Measurements from ENCODE around the gene CCL28. TPM values are rescaled to one million over a fixed set of nuclear protein-coding genes. Genes with fewer than 3 reads are reported as not detected.

Gene CCL28
- total RNA-seq, 2 experiments from 2014 or later = not detected

DNA sequence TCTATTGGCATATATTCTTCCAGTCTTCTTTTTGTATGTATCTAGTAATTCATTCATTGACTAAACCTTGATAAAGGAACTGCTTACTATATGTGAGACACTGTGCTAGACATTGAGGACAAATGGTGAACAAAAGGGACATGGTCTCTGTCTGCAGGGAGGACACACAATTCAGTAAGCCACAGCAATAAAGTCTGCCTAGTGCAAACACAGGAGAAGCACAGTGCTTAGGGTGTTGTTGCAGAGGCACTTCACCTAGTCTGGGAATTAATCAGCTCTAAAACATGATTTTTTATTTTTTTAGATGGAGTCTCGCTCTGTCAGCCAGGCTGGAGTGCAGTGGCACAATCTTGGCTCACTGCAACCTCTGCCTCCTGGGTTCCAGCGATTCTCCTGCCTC is 6.4 kb upstream of the CCL28 start:
- no peaks in the 10 kb centered on the region for H3K79me2 ChIP-seq (ENCODE audit: insufficient read depth, low read depth, low read length)
- H3K9me2 ChIP-seq (ENCODE audit: insufficient read depth, low read length) = no peaks in the 10 kb centered on the region
- H4K20me1 ChIP-seq (ENCODE audit: insufficient read depth, low read length) = no peaks in the 10 kb centered on the region
- no peak for TF ChIP-seq EZH2phosphoT487 (IDR thresholded peaks at IDR 0.05; ENCODE audit: borderline replicate concordance, low read depth, low read length)
- BruUV-seq (replicated peaks) = no TSS peak
- no peak overlapping the region for H3K4me2 ChIP-seq (ENCODE audit: low read length)
- CTCF ChIA-PET (ENCODE audit: unreplicated experiment) = no interaction called here
- H2AFZ ChIP-seq (ENCODE audit: low read length) = no peak overlapping the region
- POLR2A ChIA-PET = interaction anchor here (1.3 kb wide), 1 partner anchor 21 kb away, joined by 5 read pairs; no protein-coding TSS in a partner anchor
- no peak for DNase-seq (ENCODE audit: low spot score)
- no peaks in the 10 kb centered on the region for H3K4me1 ChIP-seq (ENCODE audit: insufficient read depth, low read length, poor library complexity, severe bottlenecking)
- intact Hi-C loops (cut with micrococcal nuclease; ENCODE audit: unreplicated experiment) = no loop called here
- H3K4me3 ChIP-seq (ENCODE audit: low read depth, low read length, poor library complexity, severe bottlenecking) = no peak overlapping the region
- H3K9me3 ChIP-seq (ENCODE audit: low read length) = no peaks in the 10 kb centered on the region
- no peaks in the 10 kb centered on the region for H3K36me3 ChIP-seq (ENCODE audit: insufficient read depth, low read length)
- no peak overlapping the region for H3K27ac ChIP-seq (ENCODE audit: low read depth, low read length, poor library complexity, severe bottlenecking)

DNA sequence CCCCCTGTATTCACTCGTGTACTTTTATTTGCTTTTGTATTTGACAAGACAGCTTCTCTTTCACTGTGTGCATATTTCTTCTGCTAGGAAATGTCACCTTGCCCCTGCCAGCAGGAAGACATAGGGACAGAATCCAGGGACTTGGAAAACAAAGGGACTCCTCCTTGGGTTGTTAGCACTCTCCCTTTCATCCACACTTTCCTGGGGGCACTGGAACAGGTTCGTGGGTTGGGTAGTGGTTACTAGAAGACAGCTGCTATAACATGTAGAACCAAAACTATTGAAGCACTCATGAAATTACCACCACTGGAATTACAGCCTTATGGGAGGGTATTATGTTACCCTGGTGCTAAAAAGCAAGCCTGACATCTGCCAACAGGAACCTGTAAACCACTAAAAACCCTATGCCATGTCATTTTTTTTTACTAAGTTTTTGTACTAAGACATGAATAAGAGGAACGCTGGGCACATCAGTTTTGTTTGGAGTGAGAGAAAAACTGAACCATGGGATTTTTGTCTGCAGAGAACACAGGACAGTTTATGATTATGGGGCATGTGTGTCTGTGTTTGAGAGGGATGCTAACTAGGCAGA is 4.7 kb upstream of the CCL28 start:
- Histone ChIP-seq H3K4me1 (ENCODE audit: insufficient read depth, low read length, poor library complexity, severe bottlenecking) (no peaks in the 10 kb centered on the region), H3K4me2 (ENCODE audit: low read length) (no peak overlapping the region), H3K9me3 (ENCODE audit: low read length) (no peaks in the 10 kb centered on the region), H3K27ac (ENCODE audit: low read depth, low read length, poor library complexity, severe bottlenecking) (no peak overlapping the region), H4K20me1 (ENCODE audit: insufficient read depth, low read length) (no peaks in the 10 kb centered on the region), H3K36me3 (ENCODE audit: insufficient read depth, low read length) (no peaks in the 10 kb centered on the region), H3K79me2 (ENCODE audit: insufficient read depth, low read depth, low read length) (no peaks in the 10 kb centered on the region), H3K4me3 (ENCODE audit: low read depth, low read length, poor library complexity, severe bottlenecking) (no peak overlapping the region), H2AFZ (ENCODE audit: low read length) (no peak overlapping the region), H3K9me2 (ENCODE audit: insufficient read depth, low read length) (no peaks in the 10 kb centered on the region)
- TF ChIP-seq EZH2phosphoT487 (IDR thresholded peaks at IDR 0.05; ENCODE audit: borderline replicate concordance, low read depth, low read length) = no peak
- TF ChIP-seq, protein P1, sequence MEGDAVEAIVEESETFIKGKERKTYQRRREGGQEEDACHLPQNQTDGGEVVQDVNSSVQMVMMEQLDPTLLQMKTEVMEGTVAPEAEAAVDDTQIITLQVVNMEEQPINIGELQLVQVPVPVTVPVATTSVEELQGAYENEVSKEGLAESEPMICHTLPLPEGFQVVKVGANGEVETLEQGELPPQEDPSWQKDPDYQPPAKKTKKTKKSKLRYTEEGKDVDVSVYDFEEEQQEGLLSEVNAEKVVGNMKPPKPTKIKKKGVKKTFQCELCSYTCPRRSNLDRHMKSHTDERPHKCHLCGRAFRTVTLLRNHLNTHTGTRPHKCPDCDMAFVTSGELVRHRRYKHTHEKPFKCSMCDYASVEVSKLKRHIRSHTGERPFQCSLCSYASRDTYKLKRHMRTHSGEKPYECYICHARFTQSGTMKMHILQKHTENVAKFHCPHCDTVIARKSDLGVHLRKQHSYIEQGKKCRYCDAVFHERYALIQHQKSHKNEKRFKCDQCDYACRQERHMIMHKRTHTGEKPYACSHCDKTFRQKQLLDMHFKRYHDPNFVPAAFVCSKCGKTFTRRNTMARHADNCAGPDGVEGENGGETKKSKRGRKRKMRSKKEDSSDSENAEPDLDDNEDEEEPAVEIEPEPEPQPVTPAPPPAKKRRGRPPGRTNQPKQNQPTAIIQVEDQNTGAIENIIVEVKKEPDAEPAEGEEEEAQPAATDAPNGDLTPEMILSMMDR (conservative IDR thresholded peaks at IDR 0.05; ENCODE audit: low read length) = no peak
- intact Hi-C loops (cut with micrococcal nuclease; ENCODE audit: unreplicated experiment) = no loop called here
- ChIA-PET CTCF (ENCODE audit: unreplicated experiment) (no interaction called here), POLR2A (interaction anchor here (0.6 kb wide), 1 partner anchor 119 kb away, joined by 3 read pairs; no protein-coding TSS in a partner anchor)
- no peak for DNase-seq (ENCODE audit: low spot score)
- no TSS peak for BruUV-seq (replicated peaks)

DNA sequence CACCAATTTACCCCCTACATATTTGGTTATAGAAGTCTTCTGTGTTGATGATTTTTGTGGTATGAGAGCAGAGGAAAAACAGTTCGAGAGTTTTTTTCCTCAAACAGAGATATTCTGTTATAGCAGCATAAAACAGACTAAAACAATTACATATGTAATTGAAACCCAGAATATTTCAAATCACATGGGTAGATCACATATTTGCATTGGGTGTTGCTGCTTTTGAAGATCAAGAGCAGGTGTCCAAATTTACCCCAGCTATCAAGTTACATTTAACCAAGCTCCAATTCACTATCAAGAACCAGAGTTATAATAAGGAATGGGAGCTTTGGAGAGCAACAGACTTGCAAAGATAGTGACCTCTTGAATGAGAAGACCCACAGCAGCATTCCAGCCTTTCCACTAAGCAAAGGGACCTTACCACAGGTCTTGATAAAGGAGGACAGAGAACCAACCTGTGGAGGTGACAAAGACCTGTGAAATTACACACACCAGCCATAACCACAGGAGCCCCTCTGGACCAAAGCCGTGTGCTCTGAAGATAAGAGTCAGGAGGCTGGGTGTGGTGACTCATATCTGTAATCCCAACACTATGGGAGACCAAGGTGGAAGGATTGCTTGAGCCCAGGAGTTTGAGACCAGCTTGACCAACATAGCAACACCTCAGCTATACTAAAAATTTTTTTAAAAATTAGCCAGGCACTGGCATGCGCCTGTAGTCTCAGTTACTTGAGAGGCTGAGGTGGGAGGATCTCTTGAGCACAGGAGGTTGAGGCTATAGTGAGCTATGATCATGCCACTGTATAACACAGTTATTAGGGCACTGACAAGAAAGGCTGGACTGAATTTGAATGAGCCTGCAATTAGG is 4.0 kb upstream of the CCL28 start:
- no peak for DNase-seq (ENCODE audit: low spot score)
- no peak overlapping the region for H3K4me2 ChIP-seq (ENCODE audit: low read length)
- H3K36me3 ChIP-seq (ENCODE audit: insufficient read depth, low read length) = no peaks in the 10 kb centered on the region
- BruUV-seq (replicated peaks) = no TSS peak
- no peaks in the 10 kb centered on the region for H3K79me2 ChIP-seq (ENCODE audit: insufficient read depth, low read depth, low read length)
- no peaks in the 10 kb centered on the region for H4K20me1 ChIP-seq (ENCODE audit: insufficient read depth, low read length)
- CTCF ChIA-PET (ENCODE audit: unreplicated experiment) = no interaction called here
- TF ChIP-seq EZH2phosphoT487 (IDR thresholded peaks at IDR 0.05; ENCODE audit: borderline replicate concordance, low read depth, low read length) = no peak
- TF ChIP-seq, protein P1 (conservative IDR thresholded peaks at IDR 0.05; ENCODE audit: low read length) = no peak
- POLR2A ChIA-PET = interaction anchor here (0.6 to 0.9 kb wide), 2 partner anchors 72 to 119 kb away, joined by 3 to 4 read pairs; no protein-coding TSS in a partner anchor
- H3K9me3 ChIP-seq (ENCODE audit: low read length) = no peaks in the 10 kb centered on the region
- H3K27ac ChIP-seq (ENCODE audit: low read depth, low read length, poor library complexity, severe bottlenecking) = no peak overlapping the region
- H3K9me2 ChIP-seq (ENCODE audit: insufficient read depth, low read length) = no peaks in the 10 kb centered on the region
- H3K4me3 ChIP-seq (ENCODE audit: low read depth, low read length, poor library complexity, severe bottlenecking) = no peak overlapping the region
- intact Hi-C loops (cut with micrococcal nuclease; ENCODE audit: unreplicated experiment) = no loop called here
- H2AFZ ChIP-seq (ENCODE audit: low read length) = no peak overlapping the region
- H3K4me1 ChIP-seq (ENCODE audit: insufficient read depth, low read length, poor library complexity, severe bottlenecking) = no peaks in the 10 kb centered on the region
